Ishikawa (cell line): Measurements from ENCODE around the gene SLC4A9.

Source experiments
- EP300 ChIP-seq: IDR thresholded peaks from 2 replicates; pipeline ENCODE4 v1.6.1; 2012; ENCODE audit warnings: borderline replicate concordance
- FOXM1 ChIP-seq: IDR thresholded peaks from 2 replicates; pipeline ENCODE4 v1.6.1; 2012; ENCODE audit warnings: low read depth, borderline replicate concordance
- MAX ChIP-seq: IDR thresholded peaks from 2 replicates; pipeline ENCODE4 v1.6.1; 2012
- RAD21 ChIP-seq: IDR thresholded peaks from 2 replicates; pipeline ENCODE4 v1.6.1; 2012; ENCODE audit warnings: low read depth
- REST ChIP-seq: IDR thresholded peaks from 2 replicates; pipeline ENCODE4 v1.6.1; 2012; ENCODE audit warnings: low read depth, mild to moderate bottlenecking
- TAF1 ChIP-seq: IDR thresholded peaks from 2 replicates; pipeline ENCODE4 v1.6.1; 2012; ENCODE audit warnings: low read depth, mild to moderate bottlenecking
- USF1 ChIP-seq: IDR thresholded peaks from 2 replicates; pipeline ENCODE4 v1.6.1; 2012
- ZBTB7A ChIP-seq: IDR thresholded peaks from 2 replicates; pipeline ENCODE4 v1.6.1; 2012; ENCODE audit warnings: low read depth

GRCh38 chr5:140366589-140367255 is 6.7 kb downstream of the SLC4A9 start:
- no peak for TF ChIP-seq REST
- TF ChIP-seq TAF1, result no peak
- TF ChIP-seq FOXM1, result no peak
- no peak for TF ChIP-seq ZBTB7A
- TF ChIP-seq MAX, result no peak
- TF ChIP-seq EP300, result no peak
- no peak for TF ChIP-seq RAD21
- no peak for TF ChIP-seq USF1
